GM10266 (cell line): ENCODE data around the gene ARHGAP22.

Experiments used
- DNase-seq: peaks from one replicate; pipeline ENCODE4 v3.0.0; 2012; ENCODE audit errors: extremely low spot score
- CTCF ChIP-seq: IDR thresholded peaks from 2 replicates; pipeline ENCODE4 v1.5.1; 2012; ENCODE audit warnings: mild to moderate bottlenecking, low read depth; ENCODE audit not compliant: control insufficient read depth, insufficient read depth; ENCODE audit errors: missing control alignments

Gene ARHGAP22

GRCh38 chr10:48604039-48604990 is 558 bp downstream of the ARHGAP22 start:
- no peak for TF ChIP-seq CTCF
- DNase-seq = no peak

DNA sequence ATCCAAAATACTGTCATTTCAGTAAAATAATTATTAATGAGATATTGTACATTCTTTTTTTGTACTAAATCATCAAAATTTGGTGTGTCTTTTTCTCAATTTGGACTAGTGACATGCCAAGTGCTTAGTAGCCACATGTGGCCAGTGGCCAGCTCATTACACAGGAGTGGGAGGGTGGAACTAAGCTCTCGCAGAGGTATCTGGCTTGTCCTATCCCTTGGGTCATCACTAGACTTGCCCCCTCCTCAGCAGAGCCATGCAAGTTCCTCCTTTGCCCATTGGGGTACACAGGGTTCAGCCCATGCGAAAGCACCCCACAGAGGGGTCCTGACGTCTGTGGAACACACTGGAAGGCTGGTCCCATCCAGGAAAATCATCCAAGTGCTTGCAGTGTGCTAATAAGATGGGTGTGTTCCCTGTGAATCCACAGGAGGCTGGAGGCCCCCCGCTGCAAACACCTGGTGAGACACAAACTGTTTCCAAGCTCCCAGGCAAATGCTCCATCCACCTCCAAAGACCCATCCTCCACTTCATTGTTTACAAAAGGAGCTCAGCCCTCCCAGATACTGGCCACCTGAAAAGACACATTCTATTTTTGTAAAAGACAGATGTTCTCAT is 1.3 kb downstream of the ARHGAP22 start:
- no peak for DNase-seq
- no peak for TF ChIP-seq CTCF

DNA sequence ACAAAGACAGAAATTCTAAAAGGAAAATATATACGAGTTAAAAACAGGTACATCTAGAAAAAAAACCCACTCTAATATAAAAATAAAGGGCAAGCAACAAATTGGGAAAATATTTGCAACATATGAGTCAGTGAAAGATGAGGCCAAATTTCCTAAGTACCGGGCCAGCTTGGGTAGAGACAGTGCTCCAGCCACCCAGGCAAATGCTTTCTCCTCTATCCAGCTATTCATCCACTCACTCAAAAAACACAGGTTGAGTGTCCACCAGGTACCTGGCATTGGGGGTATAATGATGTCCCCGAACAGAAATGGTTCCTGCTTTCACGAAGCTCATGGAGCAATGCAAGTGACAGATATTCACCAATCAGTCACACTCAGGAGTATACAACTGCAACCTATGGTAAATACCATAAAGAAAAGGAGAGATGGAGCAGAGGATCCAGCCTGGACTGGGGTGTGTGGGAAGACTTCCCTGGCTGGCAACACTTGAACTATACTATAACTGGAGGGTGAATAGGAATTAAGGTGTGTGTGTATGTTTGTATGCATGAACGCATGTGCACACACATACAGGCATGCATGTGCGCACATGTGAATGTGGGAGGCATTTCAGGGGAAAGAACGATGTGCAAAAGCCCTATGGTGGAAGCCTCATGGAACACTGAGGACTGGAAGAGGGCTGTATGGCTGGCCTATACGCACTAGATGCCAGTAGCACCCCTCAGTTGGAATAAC is 2.3 kb downstream of the ARHGAP22 start:
- TF ChIP-seq CTCF = no peak
- no peak for DNase-seq

- no peak for TF ChIP-seq CTCF
- no peak for DNase-seq
Observed at GRCh38 chr10:48601789-48602188, 3.1 kb downstream of the ARHGAP22 start.

DNA sequence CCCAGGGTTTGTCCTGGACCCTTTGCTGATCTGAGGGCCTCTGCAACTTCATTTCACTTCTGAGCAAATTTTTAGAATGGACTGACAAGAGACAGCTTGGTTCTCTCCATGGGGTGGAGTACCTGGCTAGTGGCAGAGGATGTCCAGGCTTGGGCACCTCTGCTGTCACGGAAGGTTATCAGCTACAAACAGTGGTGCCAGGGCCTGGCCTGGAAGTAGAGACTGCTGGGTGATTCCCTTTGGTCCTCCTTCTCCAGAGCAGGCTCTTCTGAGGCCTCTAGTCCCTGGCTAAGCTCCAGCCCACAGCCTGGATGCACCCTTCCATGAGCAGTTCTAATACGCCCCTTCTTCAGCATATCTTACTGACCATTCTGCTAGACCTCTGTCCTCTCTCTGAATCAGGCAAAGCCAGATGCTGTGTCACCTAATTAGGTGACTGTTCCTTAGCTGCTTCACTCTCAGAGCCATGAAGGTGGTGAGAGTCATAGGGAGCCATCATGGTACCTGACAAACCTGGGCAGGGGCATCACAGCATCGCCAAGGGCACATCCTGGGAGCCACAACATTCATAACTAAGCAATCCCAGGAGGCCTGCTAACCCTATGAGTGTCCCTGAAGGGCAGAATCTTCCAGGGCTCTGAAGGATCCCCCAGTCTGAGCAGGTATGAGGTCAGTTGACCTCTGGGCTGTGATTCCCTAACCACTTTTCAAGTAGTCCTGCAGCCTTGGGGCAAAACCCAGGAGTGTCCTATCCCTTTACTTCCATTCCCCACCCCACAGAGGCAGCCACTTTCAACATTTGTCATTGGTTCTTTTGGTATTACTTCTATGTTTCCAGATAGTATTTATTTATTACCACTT is 4.0 kb downstream of the ARHGAP22 start:
- no peak for DNase-seq
- TF ChIP-seq CTCF = no peak

DNA sequence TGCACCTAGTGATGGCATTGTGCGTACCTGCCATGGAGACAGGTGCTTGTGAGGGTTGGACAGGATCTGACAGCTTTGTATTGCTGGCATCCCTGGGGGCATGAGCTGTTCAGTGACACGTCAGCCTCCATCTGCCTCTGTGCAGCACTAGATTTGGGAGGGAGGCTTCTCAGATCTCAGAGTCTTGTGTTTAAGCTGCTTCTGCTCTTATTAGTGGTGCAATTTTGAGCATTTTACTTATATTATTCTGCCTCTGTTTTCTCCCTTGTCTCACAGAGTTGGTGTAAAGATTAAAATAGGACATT is 5.1 kb downstream of the ARHGAP22 start:
- no peak for DNase-seq
- TF ChIP-seq CTCF = no peak
